WTC11 (cell line): ENCODE measurements around the gene DBN1. TPM values are rescaled to one million over a fixed set of nuclear protein-coding genes. Genes with fewer than 3 reads are reported as not detected.

Experiments
- ATAC-seq: fragments of 200-7000 bp; cut with Tn5 transposase; 2 replicates; pipeline ENCODE4 v1.10.0; 2021; ENCODE audit warnings: mild to moderate bottlenecking, moderate library complexity
- CTCF ChIA-PET: fragments of 300-600 bp; sonication (Branson Sonifier 250); formaldehyde crosslinking; loops from one replicate; lab custom pipeline; 2021; ENCODE audit warnings: antibody characterized with exemption; lab: Charles Lee
- POLR2A ChIA-PET: fragments of 350-600 bp; sonication (Branson Sonifier 250); formaldehyde crosslinking; loops from one replicate; lab custom pipeline; 2021; ENCODE audit warnings: antibody characterized with exemption; lab: Charles Lee
- DNase-seq: peaks from one replicate; pipeline ENCODE4 v3.0.0; 2021; ENCODE audit warnings: low spot score
- H3K27ac Mint-ChIP-seq: 2 replicates; pipeline ENCODE4 v1.8.0; 2021; ENCODE audit warnings: mixed read lengths
- H3K27me3 Mint-ChIP-seq: 2 replicates; pipeline ENCODE4 v1.8.0; 2021; ENCODE audit warnings: low read depth, mild to moderate bottlenecking, moderate library complexity, mixed read lengths
- H3K36me3 Mint-ChIP-seq: 2 replicates; pipeline ENCODE4 v1.8.0; 2021; ENCODE audit warnings: mixed read lengths
- H3K4me1 Mint-ChIP-seq: 2 replicates; pipeline ENCODE4 v1.8.0; 2022; ENCODE audit warnings: mixed read lengths
- H3K4me3 Mint-ChIP-seq: 2 replicates; pipeline ENCODE4 v1.8.0; 2021; ENCODE audit warnings: mild to moderate bottlenecking, moderate library complexity, mixed read lengths
- H3K9me3 Mint-ChIP-seq: 2 replicates; pipeline ENCODE4 v1.8.0; 2021; ENCODE audit warnings: mixed read lengths
- AR ChIP-seq: fragments of 250-450 bp; sonication (Bioruptor Pico); IDR thresholded peaks from 2 replicates; pipeline ENCODE4 v1.9.0; 2021; ENCODE audit warnings: mild to moderate bottlenecking
- ATF1 ChIP-seq: sonication (generic); formaldehyde crosslinking; IDR thresholded peaks from 2 replicates; pipeline ENCODE4 v1.8.1; 2023; ENCODE audit warnings: mild to moderate bottlenecking, moderate library complexity, missing genetic modification reagents
- CTCF ChIP-seq: fragments of 200-600 bp; IDR thresholded peaks from 2 replicates; pipeline ENCODE4 v1.8.0; 2022; ENCODE audit warnings: antibody characterized with exemption
- E2F4 ChIP-seq: sonication (generic); formaldehyde crosslinking; IDR thresholded peaks from 2 replicates; pipeline ENCODE4 v1.8.1; 2022; ENCODE audit warnings: low read depth, mild to moderate bottlenecking, moderate library complexity, missing genetic modification reagents, borderline replicate concordance
- JAZF1 ChIP-seq: fragments of 250-450 bp; sonication (Bioruptor Pico); IDR thresholded peaks from 2 replicates; pipeline ENCODE4 v1.9.0; 2021; ENCODE audit warnings: moderate library complexity, mild to moderate bottlenecking, inconsistent platforms
- NFATC4 ChIP-seq: fragments of 250-450 bp; sonication (Bioruptor Pico); IDR thresholded peaks from 2 replicates; pipeline ENCODE4 v1.9.0; 2021; ENCODE audit warnings: mild to moderate bottlenecking
- PRDM15 ChIP-seq: sonication (generic); formaldehyde crosslinking; IDR thresholded peaks from 2 replicates; pipeline ENCODE4 v1.8.0; 2022; ENCODE audit warnings: missing genetic modification reagents
- SP1 ChIP-seq: sonication (generic); formaldehyde crosslinking; conservative IDR thresholded peaks from 2 replicates; pipeline ENCODE4 v1.8.1; 2022; ENCODE audit warnings: missing genetic modification reagents
- ZNF121 ChIP-seq: sonication (generic); formaldehyde crosslinking; IDR thresholded peaks from 2 replicates; pipeline ENCODE4 v1.8.0; 2023; ENCODE audit warnings: missing genetic modification reagents
- ZNF232 ChIP-seq: sonication (generic); formaldehyde crosslinking; IDR thresholded peaks from 2 replicates; pipeline ENCODE4 v1.8.0; 2022; ENCODE audit warnings: mild to moderate bottlenecking, missing genetic modification reagents
- ZNF263 ChIP-seq: sonication (generic); formaldehyde crosslinking; IDR thresholded peaks from 2 replicates; pipeline ENCODE4 v1.8.1; 2022; ENCODE audit warnings: low read depth, mild to moderate bottlenecking, moderate library complexity, missing genetic modification reagents
- total RNA-seq: library from RNA; stranded (reverse); gene quantifications from 3 replicates; pipeline ENCODE4 v1.2.3, GENCODE V29; 2021
- TF ChIP-seq, protein P1 (sequence below): sonication (generic); formaldehyde crosslinking; IDR thresholded peaks from 2 replicates; pipeline ENCODE4 v1.8.1; 2023; ENCODE audit warnings: mild to moderate bottlenecking, missing genetic modification reagents, moderate library complexity
- TF ChIP-seq, protein P2 (sequence below): fragments of 250-450 bp; sonication (Bioruptor Pico); IDR thresholded peaks from 2 replicates; pipeline ENCODE4 v1.9.0; 2021; ENCODE audit warnings: moderate library complexity, mild to moderate bottlenecking, inconsistent platforms, borderline replicate concordance
- TF ChIP-seq, protein P3 (sequence below): fragments of 250-450 bp; sonication (Bioruptor Pico); IDR thresholded peaks from 2 replicates; pipeline ENCODE4 v1.9.0; 2021; ENCODE audit warnings: mild to moderate bottlenecking, borderline replicate concordance

The DBN1 gene
- total RNA-seq, 1 experiment from 2014 or later: 288 TPM

DNA sequence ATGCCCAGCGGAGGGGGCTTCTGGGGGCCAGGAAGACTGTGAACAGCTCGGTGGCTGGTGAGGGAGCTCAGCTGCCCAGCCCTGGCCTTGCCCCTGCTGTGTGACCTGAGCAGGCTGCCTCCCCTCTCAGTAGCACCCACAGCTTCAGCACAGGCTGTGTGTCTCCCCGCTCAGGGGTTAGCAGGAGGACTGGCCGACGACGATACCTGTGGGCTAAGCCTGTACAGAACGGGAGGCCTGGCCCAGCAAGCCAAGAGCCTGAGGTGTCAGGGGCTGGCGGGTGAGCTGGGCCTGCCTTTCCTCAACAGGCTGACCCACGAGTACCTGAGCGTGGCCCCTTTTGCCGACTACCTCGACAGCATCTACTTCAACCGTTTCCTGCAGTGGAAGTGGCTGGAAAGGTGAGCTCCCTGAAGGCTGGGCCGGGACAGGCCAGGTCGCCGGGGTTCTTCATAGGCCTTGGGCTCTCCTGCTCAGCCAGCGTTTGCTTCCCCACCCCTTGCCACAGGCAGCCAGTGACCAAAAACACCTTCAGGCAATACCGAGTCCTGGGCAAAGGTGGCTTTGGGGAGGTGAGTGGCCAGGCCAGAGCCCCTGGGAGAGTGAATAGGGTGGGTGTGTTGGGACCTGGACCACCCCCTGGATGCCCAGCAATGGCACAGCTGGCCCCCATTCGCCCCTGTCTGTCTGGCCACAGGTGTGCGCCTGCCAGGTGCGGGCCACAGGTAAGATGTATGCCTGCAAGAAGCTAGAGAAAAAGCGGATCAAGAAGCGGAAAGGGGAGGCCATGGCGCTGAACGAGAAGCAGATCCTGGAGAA, 40.4 kb downstream of the DBN1 start (continued):
- TF ChIP-seq SP1 (CRISPR knock-in tag) (no peak), PRDM15 (CRISPR knock-in tag) (no peak), AR (CRISPR knock-in tag) (no peak), NFATC4 (CRISPR knock-in tag) (no peak)
- TF ChIP-seq, protein P1, sequence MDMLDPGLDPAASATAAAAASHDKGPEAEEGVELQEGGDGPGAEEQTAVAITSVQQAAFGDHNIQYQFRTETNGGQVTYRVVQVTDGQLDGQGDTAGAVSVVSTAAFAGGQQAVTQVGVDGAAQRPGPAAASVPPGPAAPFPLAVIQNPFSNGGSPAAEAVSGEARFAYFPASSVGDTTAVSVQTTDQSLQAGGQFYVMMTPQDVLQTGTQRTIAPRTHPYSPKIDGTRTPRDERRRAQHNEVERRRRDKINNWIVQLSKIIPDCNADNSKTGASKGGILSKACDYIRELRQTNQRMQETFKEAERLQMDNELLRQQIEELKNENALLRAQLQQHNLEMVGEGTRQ (CRISPR knock-in tag): no peak
- TF ChIP-seq, protein P2, sequence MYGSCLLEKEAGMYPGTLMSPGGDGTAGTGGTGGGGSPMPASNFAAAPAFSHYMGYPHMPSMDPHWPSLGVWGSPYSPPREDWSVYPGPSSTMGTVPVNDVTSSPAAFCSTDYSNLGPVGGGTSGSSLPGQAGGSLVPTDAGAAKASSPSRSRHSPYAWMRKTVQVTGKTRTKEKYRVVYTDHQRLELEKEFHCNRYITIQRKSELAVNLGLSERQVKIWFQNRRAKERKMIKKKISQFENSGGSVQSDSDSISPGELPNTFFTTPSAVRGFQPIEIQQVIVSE (CRISPR knock-in tag): no peak

DNA sequence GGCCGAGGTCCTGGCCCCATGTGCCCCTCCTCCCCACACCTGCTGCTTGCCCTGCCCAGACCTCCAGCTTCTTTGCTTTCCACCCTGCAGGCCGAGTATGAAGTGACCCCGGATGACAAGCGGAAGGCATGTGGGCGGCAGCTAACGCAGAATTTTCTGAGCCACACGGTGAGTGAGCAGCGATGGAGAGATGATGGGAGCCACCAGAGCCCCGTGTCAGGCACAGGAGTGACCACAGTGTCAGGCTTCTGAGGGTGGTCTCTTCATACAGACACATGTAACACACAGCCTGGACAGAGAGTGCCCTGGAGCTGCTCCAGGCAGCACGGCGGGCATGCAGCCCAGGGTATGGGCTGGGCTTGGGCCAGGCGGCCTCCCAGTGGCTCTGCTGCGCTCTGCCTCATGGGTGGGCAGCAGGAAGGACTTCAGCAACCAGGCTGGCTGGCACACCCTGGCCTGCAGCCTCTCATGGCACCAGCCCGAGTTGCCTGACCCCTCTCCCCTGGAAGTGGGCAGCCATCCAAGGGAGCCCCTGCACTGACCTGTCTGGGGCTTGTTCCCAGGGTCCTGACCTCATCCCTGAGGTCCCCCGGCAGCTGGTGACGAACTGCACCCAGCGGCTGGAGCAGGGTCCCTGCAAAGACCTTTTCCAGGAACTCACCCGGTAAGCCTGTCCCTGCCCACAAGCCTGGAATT, 41.1 kb downstream of the DBN1 start:
- DNase-seq (no peak), ATAC-seq (no peak)
- H3K27me3 Mint-ChIP-seq: no peaks in the 10 kb centered on the region
- ChIA-PET CTCF (interaction anchor here (0.8 to 9.4 kb wide), 9 partner anchors 16 to 125 kb away, joined by 3 to 95 read pairs (median 3); partner anchors contain the start of gene PFN3), POLR2A (no interaction called here)
- peaks cover 11% of the 10 kb centered on the region for H3K4me1 Mint-ChIP-seq
- H3K27ac Mint-ChIP-seq: no peak overlapping the region
- H3K9me3 Mint-ChIP-seq: no peaks in the 10 kb centered on the region
- peaks cover 14% of the 10 kb centered on the region for H3K36me3 Mint-ChIP-seq
- H3K4me3 Mint-ChIP-seq: no peak overlapping the region
- TF ChIP-seq ZNF263 (CRISPR knock-in tag) (no peak), JAZF1 (no peak), AR (CRISPR knock-in tag) (no peak), CTCF (no peak), ZNF232 (CRISPR knock-in tag) (no peak), ZNF121 (CRISPR knock-in tag) (no peak), E2F4 (CRISPR knock-in tag) (no peak), ATF1 (no peak)
- TF ChIP-seq, protein P3, sequence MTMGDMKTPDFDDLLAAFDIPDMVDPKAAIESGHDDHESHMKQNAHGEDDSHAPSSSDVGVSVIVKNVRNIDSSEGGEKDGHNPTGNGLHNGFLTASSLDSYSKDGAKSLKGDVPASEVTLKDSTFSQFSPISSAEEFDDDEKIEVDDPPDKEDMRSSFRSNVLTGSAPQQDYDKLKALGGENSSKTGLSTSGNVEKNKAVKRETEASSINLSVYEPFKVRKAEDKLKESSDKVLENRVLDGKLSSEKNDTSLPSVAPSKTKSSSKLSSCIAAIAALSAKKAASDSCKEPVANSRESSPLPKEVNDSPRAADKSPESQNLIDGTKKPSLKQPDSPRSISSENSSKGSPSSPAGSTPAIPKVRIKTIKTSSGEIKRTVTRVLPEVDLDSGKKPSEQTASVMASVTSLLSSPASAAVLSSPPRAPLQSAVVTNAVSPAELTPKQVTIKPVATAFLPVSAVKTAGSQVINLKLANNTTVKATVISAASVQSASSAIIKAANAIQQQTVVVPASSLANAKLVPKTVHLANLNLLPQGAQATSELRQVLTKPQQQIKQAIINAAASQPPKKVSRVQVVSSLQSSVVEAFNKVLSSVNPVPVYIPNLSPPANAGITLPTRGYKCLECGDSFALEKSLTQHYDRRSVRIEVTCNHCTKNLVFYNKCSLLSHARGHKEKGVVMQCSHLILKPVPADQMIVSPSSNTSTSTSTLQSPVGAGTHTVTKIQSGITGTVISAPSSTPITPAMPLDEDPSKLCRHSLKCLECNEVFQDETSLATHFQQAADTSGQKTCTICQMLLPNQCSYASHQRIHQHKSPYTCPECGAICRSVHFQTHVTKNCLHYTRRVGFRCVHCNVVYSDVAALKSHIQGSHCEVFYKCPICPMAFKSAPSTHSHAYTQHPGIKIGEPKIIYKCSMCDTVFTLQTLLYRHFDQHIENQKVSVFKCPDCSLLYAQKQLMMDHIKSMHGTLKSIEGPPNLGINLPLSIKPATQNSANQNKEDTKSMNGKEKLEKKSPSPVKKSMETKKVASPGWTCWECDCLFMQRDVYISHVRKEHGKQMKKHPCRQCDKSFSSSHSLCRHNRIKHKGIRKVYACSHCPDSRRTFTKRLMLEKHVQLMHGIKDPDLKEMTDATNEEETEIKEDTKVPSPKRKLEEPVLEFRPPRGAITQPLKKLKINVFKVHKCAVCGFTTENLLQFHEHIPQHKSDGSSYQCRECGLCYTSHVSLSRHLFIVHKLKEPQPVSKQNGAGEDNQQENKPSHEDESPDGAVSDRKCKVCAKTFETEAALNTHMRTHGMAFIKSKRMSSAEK (CRISPR knock-in tag): no peak
